Loucy (cell line): ENCODE results near the gene SRPRB.

Experiments used
- CTCF ChIP-seq: fragments of 200-600 bp; sonication (generic); conservative IDR thresholded peaks from 2 replicates; pipeline ENCODE4 v1.5.1; 2014; ENCODE audit warnings: mild to moderate bottlenecking, antibody characterized with exemption, low read length
- EZH2phosphoT487 ChIP-seq: fragments of 200-600 bp; IDR thresholded peaks from 2 replicates; pipeline ENCODE4 v1.6.1; 2018; ENCODE audit warnings: antibody characterized with exemption, mild to moderate bottlenecking, moderate library complexity, borderline replicate concordance

DNA sequence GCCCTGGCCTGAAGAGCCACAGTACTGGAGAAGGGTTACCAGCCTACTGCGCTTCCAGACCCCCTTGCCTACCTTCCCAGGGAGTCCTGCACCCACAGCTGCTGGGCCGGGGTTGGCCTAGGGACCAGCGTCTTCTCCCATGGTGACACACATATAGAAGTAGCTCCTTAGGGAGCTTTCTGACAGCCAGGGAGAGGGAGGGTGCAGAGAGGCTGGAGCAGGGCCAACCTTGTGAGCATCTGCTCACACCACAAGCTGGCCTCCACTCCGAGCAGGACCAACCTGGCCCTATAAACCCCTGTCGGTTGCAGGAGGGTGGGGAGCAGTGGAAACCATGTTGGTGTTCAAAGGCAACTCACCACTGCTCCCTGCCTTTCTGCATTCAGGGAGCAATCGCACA, 35.2 kb downstream of the SRPRB start:
- TF ChIP-seq CTCF (no peak), EZH2phosphoT487 (no peak)
